ENCODE data around the gene DNM1.

- no peak for TF ChIP-seq CTCF (IDR thresholded peaks at IDR 0.05)
- TF ChIP-seq EP300 (IDR thresholded peaks at IDR 0.05): no peak
- no peak for TF ChIP-seq POLR2A (IDR thresholded peaks at IDR 0.05)
Measured at GRCh38 chr9:128206484-128206883, 3.3 kb downstream of the DNM1 start.
